Liver (tissue), 3 donors: Measurements from ENCODE around the gene BMAL1.

ENCODE experiments used
- EGR1 ChIP-seq, 2 donors: IDR thresholded peaks; 2 replicates each; pipeline ENCODE4 v1.6.1; 2016 to 2018; ENCODE audit warnings: antibody characterized with exemption in 2 of 2, low read depth in 2 of 2
- GABPA ChIP-seq, 2 donors: IDR thresholded peaks in 1 of 2; conservative IDR thresholded peaks in 1 of 2; 2 replicates each; pipeline ENCODE4 v1.6.1; 2016; ENCODE audit warnings: antibody characterized with exemption in 2 of 2, mild to moderate bottlenecking in 1 of 2, moderate library complexity in 1 of 2
- MAX ChIP-seq: IDR thresholded peaks from 2 replicates; pipeline ENCODE4 v1.6.1; 2016; ENCODE audit warnings: antibody characterized with exemption
- RAD21 ChIP-seq, 2 donors: IDR thresholded peaks; 2 replicates each; pipeline ENCODE4 v1.6.1; 2016; ENCODE audit warnings: antibody characterized with exemption in 2 of 2, mild to moderate bottlenecking in 2 of 2
- TF ChIP-seq, protein P1 (sequence below): IDR thresholded peaks from 2 replicates; pipeline ENCODE4 v1.6.1; 2016; ENCODE audit warnings: antibody characterized with exemption
- TF ChIP-seq, protein P2 (sequence below): fragments of 150-350 bp; IDR thresholded peaks from 2 replicates; pipeline ENCODE4 v1.5.1; 2017; ENCODE audit warnings: improper control_type of control experiment, low read depth, low read length; ENCODE audit not compliant: missing input control
- donor health status: healthy.
- donor health status: healthy.

GRCh38 chr11:13316528-13316961 lies 39.0 kb downstream of the BMAL1 start:
- TF ChIP-seq, protein P1, sequence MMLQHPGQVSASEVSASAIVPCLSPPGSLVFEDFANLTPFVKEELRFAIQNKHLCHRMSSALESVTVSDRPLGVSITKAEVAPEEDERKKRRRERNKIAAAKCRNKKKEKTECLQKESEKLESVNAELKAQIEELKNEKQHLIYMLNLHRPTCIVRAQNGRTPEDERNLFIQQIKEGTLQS, result no peak
- TF ChIP-seq, protein P2, sequence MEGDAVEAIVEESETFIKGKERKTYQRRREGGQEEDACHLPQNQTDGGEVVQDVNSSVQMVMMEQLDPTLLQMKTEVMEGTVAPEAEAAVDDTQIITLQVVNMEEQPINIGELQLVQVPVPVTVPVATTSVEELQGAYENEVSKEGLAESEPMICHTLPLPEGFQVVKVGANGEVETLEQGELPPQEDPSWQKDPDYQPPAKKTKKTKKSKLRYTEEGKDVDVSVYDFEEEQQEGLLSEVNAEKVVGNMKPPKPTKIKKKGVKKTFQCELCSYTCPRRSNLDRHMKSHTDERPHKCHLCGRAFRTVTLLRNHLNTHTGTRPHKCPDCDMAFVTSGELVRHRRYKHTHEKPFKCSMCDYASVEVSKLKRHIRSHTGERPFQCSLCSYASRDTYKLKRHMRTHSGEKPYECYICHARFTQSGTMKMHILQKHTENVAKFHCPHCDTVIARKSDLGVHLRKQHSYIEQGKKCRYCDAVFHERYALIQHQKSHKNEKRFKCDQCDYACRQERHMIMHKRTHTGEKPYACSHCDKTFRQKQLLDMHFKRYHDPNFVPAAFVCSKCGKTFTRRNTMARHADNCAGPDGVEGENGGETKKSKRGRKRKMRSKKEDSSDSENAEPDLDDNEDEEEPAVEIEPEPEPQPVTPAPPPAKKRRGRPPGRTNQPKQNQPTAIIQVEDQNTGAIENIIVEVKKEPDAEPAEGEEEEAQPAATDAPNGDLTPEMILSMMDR, result no peak
- no peak for TF ChIP-seq EGR1 (IDR thresholded peaks at IDR 0.05; ENCODE audit: low read depth in 2 of 2)
- TF ChIP-seq MAX, result no peak
- TF ChIP-seq GABPA (IDR thresholded peaks at IDR 0.05 in 1 of 2, conservative IDR thresholded peaks at IDR 0.05 in 1 of 2), result no peak
- no peak for TF ChIP-seq RAD21 (IDR thresholded peaks at IDR 0.05)
